GM23338 (cell line): ENCODE results near the gene NRXN2. TPM values are rescaled to one million over a fixed set of nuclear protein-coding genes. Genes with fewer than 3 reads are reported as not detected.
A peak's percentile ranks its signal among the peaks of the same experiment; 100 is the strongest.

Experiments used
- ATAC-seq: fragments of 200-7000 bp; cut with Tn5 transposase; 3 replicates; pipeline ENCODE4 v1.9.1; 2020
- DNase-seq: peaks from one replicate; pipeline ENCODE4 v3.0.0-alpha.2; 2015; ENCODE audit warnings: low spot score
- H2AFZ ChIP-seq: fragments of 200-600 bp; sonication (generic); 2 replicates; pipeline ENCODE4 v1.8.0; 2016; ENCODE audit warnings: antibody characterized with exemption, mild to moderate bottlenecking, moderate library complexity
- H3F3A ChIP-seq: fragments of 200-600 bp; sonication (generic); replicated peaks from 2 replicates; pipeline ENCODE4 v1.8.0; 2017; ENCODE audit warnings: antibody characterized with exemption, mixed run types, low read depth
- H3K27ac ChIP-seq: fragments of 200-600 bp; sonication (generic); 2 replicates; pipeline ENCODE4 v1.6.1; 2016; ENCODE audit warnings: low read depth
- H3K27me3 ChIP-seq: fragments of 200-600 bp; sonication (generic); 2 replicates; pipeline ENCODE4 v1.8.0; 2016; ENCODE audit warnings: mild to moderate bottlenecking, mixed run types, moderate library complexity; ENCODE audit not compliant: insufficient read depth
- H3K36me3 ChIP-seq: fragments of 200-600 bp; sonication (generic); 2 replicates; pipeline ENCODE4 v1.8.0; 2016; ENCODE audit warnings: mild to moderate bottlenecking; ENCODE audit not compliant: insufficient read depth
- H3K4me1 ChIP-seq: fragments of 200-600 bp; sonication (generic); 2 replicates; pipeline ENCODE4 v1.8.0; 2016; ENCODE audit warnings: mild to moderate bottlenecking, moderate library complexity; ENCODE audit not compliant: insufficient read depth
- H3K4me2 ChIP-seq: fragments of 200-600 bp; sonication (generic); 2 replicates; pipeline ENCODE4 v1.7.1; 2017; ENCODE audit warnings: mixed run types
- H3K4me3 ChIP-seq: fragments of 200-600 bp; sonication (generic); 2 replicates; pipeline ENCODE4 v1.6.1; 2016; ENCODE audit warnings: mixed run types
- H3K79me2 ChIP-seq: fragments of 200-600 bp; sonication (generic); replicated peaks from 2 replicates; pipeline ENCODE4 v1.8.0; 2017; ENCODE audit warnings: mild to moderate bottlenecking; ENCODE audit not compliant: insufficient read depth
- H3K9me2 ChIP-seq: fragments of 200-600 bp; sonication (generic); 2 replicates; pipeline ENCODE4 v1.8.0; 2017; ENCODE audit not compliant: insufficient read depth
- H4K20me1 ChIP-seq: fragments of 200-600 bp; sonication (generic); replicated peaks from 2 replicates; pipeline ENCODE4 v1.8.0; 2017; ENCODE audit warnings: mild to moderate bottlenecking; ENCODE audit not compliant: insufficient read depth
- H3K27ac Mint-ChIP-seq: 2 replicates; pipeline ENCODE4 v1.8.0; 2020; ENCODE audit warnings: inconsistent platforms, mild to moderate bottlenecking, moderate library complexity, mixed read lengths
- H3K27me3 Mint-ChIP-seq: 3 replicates; pipeline ENCODE4 v1.8.0; 2022; ENCODE audit warnings: low read depth, mild to moderate bottlenecking, moderate library complexity, mixed read lengths, inconsistent platforms; ENCODE audit not compliant: insufficient read depth, poor library complexity
- H3K36me3 Mint-ChIP-seq: 3 replicates; pipeline ENCODE4 v1.8.0; 2021; ENCODE audit warnings: low read depth, mild to moderate bottlenecking, inconsistent platforms, moderate library complexity, mixed read lengths
- H3K4me1 Mint-ChIP-seq: 3 replicates; pipeline ENCODE4 v1.8.0; 2020; ENCODE audit warnings: mild to moderate bottlenecking, inconsistent platforms, mixed read lengths
- H3K4me3 Mint-ChIP-seq: 3 replicates; pipeline ENCODE4 v1.8.0; 2021; ENCODE audit warnings: moderate library complexity, mild to moderate bottlenecking, inconsistent platforms, mixed read lengths
- H3K9me3 Mint-ChIP-seq: 3 replicates; pipeline ENCODE4 v1.8.0; 2020; ENCODE audit warnings: moderate library complexity, mild to moderate bottlenecking, inconsistent platforms, mixed read lengths
- CREB1 ChIP-seq: fragments of 250-450 bp; sonication (Bioruptor Pico); IDR thresholded peaks from 2 replicates; pipeline ENCODE4 v1.5.0; 2020; ENCODE audit warnings: low read depth, mild to moderate bottlenecking, moderate library complexity
- EZH2 ChIP-seq: fragments of 200-600 bp; sonication (generic); IDR thresholded peaks from one replicate; pipeline ENCODE4 v1.8.0; 2017; ENCODE audit warnings: antibody characterized with exemption, mild to moderate bottlenecking, low read depth; ENCODE audit not compliant: unreplicated experiment
- POLR2AphosphoS5 ChIP-seq: IDR thresholded peaks from 2 replicates; pipeline ENCODE4 v1.6.1; 2016; ENCODE audit warnings: antibody characterized with exemption, low read depth
- polyA plus RNA-seq: library from polyadenylated mRNA; unstranded; fragments of >200 nt; fragmentation: Nextera tagmentation; extraction: Ambion mirVana; gene quantifications from 2 replicates; pipeline ENCODE4 v1.2.1, GENCODE V29; 2016
- total RNA-seq: library from RNA; depleted of rRNA; stranded (reverse); fragments of >200 nt; shearing (Covaris generic); gene quantifications from 2 replicates; pipeline ENCODE4 v1.2.3, GENCODE V29; 2014
- TF ChIP-seq, protein P1 (sequence below), 2 experiments: fragments of 200-600 bp in 1 of 2; sonication (generic) in 1 of 2; conservative IDR thresholded peaks; 2 replicates each; pipeline versions ENCODE4 v1.5.1 to v1.6.1; 2016 to 2017; ENCODE audit warnings: antibody characterized with exemption in 2 of 2, low read depth in 2 of 2, mild to moderate bottlenecking in 2 of 2, moderate library complexity in 1 of 2

Gene NRXN2
- total and polyA plus RNA-seq, 2 experiments from 2014 or later = 3.4 to 17.0 TPM

DNA sequence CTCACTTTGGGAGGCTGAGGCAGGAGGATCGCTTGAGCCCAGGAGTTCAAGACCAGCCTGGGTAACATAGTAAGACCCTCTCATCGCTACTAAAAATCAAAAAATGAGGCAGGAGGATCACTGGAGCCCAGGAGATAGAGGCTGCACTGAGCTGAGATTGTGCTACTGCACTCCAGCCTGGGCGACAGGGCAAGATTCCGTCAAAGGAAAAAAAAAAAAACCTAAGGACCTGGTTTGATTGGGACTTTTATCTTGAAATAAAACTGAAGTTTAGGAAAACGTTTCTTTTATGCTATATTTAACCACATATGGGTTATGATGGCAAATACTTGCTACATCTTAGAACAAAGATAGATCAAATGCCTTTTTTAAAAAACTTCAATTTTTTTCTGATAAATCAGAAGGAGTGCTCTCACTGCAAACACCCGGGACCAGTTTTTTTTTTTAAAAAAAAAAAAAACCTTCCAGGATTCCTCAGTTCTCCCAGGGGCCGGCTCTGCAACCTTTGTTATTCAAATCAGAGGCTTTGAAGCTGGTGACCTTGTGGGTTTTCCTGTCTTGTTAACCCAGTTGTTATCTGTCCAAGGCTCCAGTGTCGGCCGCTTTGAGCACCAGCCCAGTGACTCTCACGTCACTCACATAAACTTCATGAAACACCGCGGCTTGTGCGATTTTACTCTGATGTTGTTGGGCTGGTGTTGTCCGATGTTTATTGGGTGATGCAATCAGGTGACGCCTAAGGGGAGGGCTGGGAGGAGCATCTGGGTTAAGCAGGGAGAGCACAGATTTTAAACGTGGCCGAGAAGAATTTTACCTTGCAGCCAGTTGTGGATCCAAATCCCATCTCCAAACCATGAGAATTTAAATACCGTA, 156.7 kb downstream of the NRXN2 start:
- Histone ChIP-seq H3K9me2 (0 out of 2 replicates have a peak, but pooled peaks cover 3% of the 10 kb centered on the region), H2AFZ (no peak overlapping the region; the same call in 1 of the 2 replicates), H4K20me1 (no peaks in the 10 kb centered on the region), H3K27me3 (no peaks in the 10 kb centered on the region), H3F3A (0 out of 2 replicates have a peak, but pooled peaks cover 3% of the 10 kb centered on the region), H3K4me3 (peak overlapping the region; percentile 22), H3K4me1 (peaks cover 14% of the 10 kb centered on the region; the same call in 1 of the 2 replicates), H3K4me2 (peak overlapping the region; percentile 40), H3K36me3 (no peaks in the 10 kb centered on the region), H3K79me2 (no peaks in the 10 kb centered on the region), H3K27ac (peak overlapping the region; percentile 36)
- H3K27me3 Mint-ChIP-seq = peaks cover 6% of the 10 kb centered on the region
- DNase-seq (peak; percentile 90), ATAC-seq (peak; percentile 42)
- H3K27ac Mint-ChIP-seq = peak overlapping the region; percentile 97
- TF ChIP-seq, protein P1, sequence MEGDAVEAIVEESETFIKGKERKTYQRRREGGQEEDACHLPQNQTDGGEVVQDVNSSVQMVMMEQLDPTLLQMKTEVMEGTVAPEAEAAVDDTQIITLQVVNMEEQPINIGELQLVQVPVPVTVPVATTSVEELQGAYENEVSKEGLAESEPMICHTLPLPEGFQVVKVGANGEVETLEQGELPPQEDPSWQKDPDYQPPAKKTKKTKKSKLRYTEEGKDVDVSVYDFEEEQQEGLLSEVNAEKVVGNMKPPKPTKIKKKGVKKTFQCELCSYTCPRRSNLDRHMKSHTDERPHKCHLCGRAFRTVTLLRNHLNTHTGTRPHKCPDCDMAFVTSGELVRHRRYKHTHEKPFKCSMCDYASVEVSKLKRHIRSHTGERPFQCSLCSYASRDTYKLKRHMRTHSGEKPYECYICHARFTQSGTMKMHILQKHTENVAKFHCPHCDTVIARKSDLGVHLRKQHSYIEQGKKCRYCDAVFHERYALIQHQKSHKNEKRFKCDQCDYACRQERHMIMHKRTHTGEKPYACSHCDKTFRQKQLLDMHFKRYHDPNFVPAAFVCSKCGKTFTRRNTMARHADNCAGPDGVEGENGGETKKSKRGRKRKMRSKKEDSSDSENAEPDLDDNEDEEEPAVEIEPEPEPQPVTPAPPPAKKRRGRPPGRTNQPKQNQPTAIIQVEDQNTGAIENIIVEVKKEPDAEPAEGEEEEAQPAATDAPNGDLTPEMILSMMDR (conservative IDR thresholded peaks at IDR 0.05; ENCODE audit: low read depth in 2 of 2) = no peak
- TF ChIP-seq CREB1 (CRISPR knock-in tag) = peak; percentile 43; the same call in 1 of the 2 replicates
- peak; percentile 15; the same call in 1 of the 2 replicates for TF ChIP-seq POLR2AphosphoS5
- H3K4me1 Mint-ChIP-seq = peaks cover 22% of the 10 kb centered on the region
- peak overlapping the region; percentile 66 for H3K4me3 Mint-ChIP-seq
- H3K9me3 Mint-ChIP-seq = no peaks in the 10 kb centered on the region
- H3K36me3 Mint-ChIP-seq = no peaks in the 10 kb centered on the region; the same call in 2 of the 3 replicates

DNA sequence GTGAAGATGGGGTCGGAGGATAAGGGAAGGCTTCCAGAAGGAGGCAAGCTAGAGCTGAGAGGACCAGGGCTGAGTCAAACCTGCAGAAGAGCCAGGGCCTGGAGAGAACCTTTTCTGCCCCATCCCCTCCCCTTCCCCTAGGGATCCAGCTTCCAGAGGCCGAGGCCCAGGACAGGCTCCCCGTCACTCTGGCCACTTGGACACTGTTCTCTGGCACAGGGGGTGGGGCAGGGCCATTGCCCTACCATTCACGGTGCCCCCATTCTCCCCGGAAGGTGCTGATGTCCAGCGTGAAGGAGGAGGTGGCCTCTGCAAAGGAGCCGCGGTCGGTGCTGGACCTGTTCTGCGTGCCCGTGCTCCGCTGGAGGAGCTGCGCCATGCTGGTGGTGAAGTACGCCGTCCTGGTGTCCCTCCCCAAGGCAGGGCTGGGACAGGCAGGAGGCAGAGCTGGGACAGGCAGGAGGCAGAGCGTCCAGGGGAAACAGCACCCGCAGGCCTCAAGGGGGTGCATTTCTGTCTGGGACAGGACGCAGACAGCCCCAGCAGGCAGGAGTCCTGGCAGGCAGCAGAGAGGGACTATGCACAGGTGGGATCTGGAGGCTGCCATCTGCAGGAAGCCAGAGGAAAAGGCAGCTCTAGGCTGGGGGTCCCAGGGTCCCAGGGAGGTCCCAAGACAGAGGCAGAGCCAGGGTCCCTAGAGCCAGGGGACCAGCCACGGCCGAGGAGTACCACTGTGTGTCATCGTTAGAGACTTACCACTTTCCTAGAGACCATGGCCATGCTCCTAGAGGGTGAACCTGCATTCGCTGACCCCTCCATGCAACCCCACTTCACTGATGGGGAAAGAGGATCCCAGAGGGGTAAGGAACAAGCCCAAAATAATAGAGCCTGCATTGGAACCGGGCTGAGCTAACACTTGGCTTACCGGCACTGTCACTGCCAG, 157.8 kb downstream of the NRXN2 start:
- Histone ChIP-seq H3K9me2 (0 out of 2 replicates have a peak, but pooled peaks cover 3% of the 10 kb centered on the region), H3K4me3 (no peak overlapping the region), H3F3A (0 out of 2 replicates have a peak, but pooled peaks cover 3% of the 10 kb centered on the region), H3K79me2 (no peaks in the 10 kb centered on the region), H2AFZ (peak overlapping the region; percentile 76), H4K20me1 (no peaks in the 10 kb centered on the region), H3K27ac (peak overlapping the region; percentile 36; the same call in 1 of the 2 replicates), H3K36me3 (no peaks in the 10 kb centered on the region), H3K4me1 (peaks cover 14% of the 10 kb centered on the region; the same call in 1 of the 2 replicates), H3K4me2 (no peak overlapping the region), H3K27me3 (no peaks in the 10 kb centered on the region)
- no peaks in the 10 kb centered on the region for H3K9me3 Mint-ChIP-seq
- H3K27me3 Mint-ChIP-seq = peaks cover 4% of the 10 kb centered on the region
- ATAC-seq = peak; percentile 68
- H3K27ac Mint-ChIP-seq = no peak overlapping the region
- H3K4me3 Mint-ChIP-seq = peak overlapping the region; percentile 66; the same call in 1 of the 3 replicates
- peak; percentile 85 for DNase-seq
- no peaks in the 10 kb centered on the region; the same call in 2 of the 3 replicates for H3K36me3 Mint-ChIP-seq
- TF ChIP-seq, protein P1 (conservative IDR thresholded peaks at IDR 0.05; ENCODE audit: low read depth in 2 of 2) = peak; percentile 57 to 82
- no peak for TF ChIP-seq EZH2
- H3K4me1 Mint-ChIP-seq = peaks cover 27% of the 10 kb centered on the region
